GM21423 (cell line): Measurements from ENCODE around the gene SLC12A3.

Source experiments
- ATAC-seq: cut with Tn5 transposase; IDR thresholded peaks from one replicate; pipeline ENCODE4 v1.9.1; 2021; ENCODE audit warnings: mild to moderate bottlenecking, moderate library complexity; ENCODE audit not compliant: unreplicated experiment

The SLC12A3 gene

DNA sequence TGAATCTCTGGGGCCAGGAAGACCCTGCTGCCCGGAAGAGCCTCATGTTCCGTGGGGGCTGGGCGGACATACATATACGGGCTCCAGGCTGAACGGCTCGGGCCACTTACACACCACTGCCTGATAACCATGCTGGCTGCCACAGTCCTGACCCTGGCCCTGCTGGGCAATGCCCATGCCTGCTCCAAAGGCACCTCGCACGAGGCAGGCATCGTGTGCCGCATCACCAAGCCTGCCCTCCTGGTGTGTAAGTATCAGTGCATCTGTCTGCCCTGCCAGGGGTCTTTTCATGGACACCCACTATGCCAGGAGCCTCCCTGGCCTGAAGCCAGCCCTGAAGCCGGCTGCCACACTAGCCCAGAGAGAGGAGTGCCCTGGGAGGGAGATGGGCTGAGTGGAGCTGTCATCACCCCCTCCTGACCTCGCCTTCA lies 96.9 kb downstream of the SLC12A3 start, which contains the start of gene CETP:
TSS of gene CETP (plus strand) at position 100 of the 431 bp plus-strand sequence. CDS start at position 130, 30 bp downstream.
- no peak for ATAC-seq

DNA sequence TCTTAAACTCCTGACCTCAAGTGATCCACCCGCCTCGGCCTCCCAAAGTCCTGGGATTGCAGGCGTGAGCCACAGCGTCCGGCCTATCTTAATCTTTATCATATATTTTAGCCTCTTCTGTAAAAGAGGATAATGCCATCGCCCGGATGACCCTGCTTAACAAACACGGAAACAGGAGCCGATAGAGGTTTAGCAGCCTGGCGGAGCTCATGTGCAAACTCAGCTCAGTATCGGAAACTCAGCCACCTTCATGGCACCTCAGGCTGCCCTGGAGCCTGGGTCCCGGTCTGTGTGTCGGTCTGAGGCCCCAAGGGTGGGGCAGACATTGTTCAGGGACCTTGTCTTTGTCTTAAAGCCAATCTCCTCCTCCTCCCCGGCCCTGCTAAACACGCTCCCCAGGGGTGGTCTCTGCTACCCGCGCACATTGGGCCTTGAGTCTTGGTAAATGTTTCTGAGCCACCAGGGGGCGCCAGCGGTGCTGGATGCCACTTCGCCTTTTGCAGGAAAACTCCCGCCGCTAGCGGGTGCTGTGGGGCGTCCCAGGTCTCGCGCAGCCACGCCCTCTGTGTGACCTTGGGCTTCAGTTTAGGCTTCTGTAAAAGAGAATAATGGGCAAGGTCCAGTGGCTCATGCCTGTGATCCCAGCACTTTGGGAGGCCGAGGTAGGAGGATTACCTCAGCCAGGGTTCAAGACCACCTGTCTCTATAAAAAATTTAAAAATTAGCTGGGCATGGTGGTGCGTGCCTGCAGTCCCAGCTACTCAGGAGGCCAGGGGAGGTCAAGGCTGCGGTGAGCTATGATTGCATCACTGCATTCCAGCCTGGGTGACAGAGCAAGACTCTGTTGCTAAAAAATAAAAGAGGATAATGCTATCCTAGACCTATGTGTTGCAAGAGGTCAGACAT lies 99.5 kb downstream of the SLC12A3 start:
- peak; percentile 57 for ATAC-seq
